IMR-90 (cell line): ENCODE results near the gene SIN3B. TPM values are rescaled to one million over a fixed set of nuclear protein-coding genes. Genes with fewer than 3 reads are reported as not detected.

Experiments used
- ATAC-seq: fragments of 200-7000 bp; cut with Tn5 transposase; 2 replicates; pipeline ENCODE4 v1.9.1; 2020; ENCODE audit warnings: low read depth, mild to moderate bottlenecking, moderate library complexity
- BruUV-seq: library from RNA; stranded (reverse); fragments of 400-500 nt; replicated peaks from 2 replicates; lab custom pipeline; 2021; lab: Mats Ljungman, UMichigan
- CTCF ChIA-PET: fragments of 300-600 bp; formaldehyde crosslinking; extraction: SDS; loops from one replicate; lab custom pipeline; 2021; ENCODE audit warnings: antibody characterized with exemption; lab: Yijun Ruan, JAX
- POLR2A ChIA-PET: fragments of 300-600 bp; sonication (Branson Sonifier 250); formaldehyde crosslinking; loops from one replicate; lab custom pipeline; 2022; ENCODE audit warnings: antibody characterized with exemption; ENCODE audit not compliant: unreplicated experiment; lab: Charles Lee
- DNase-seq: peaks from one replicate; pipeline ENCODE4 v3.0.0; 2013
- H2AFZ ChIP-seq: replicated peaks from 2 replicates; pipeline ENCODE3; 2013; ENCODE audit warnings: low read length, mild to moderate bottlenecking; ENCODE audit not compliant: poor library complexity
- H2AK5ac ChIP-seq: 2 replicates; pipeline ENCODE4 v1.6.1; 2013; ENCODE audit warnings: low read depth, low read length, inconsistent platforms
- H2AK9ac ChIP-seq: replicated peaks from 2 replicates; pipeline ENCODE3; 2013; ENCODE audit warnings: mild to moderate bottlenecking, low read depth, low read length, moderate library complexity; ENCODE audit not compliant: poor library complexity
- H2BK120ac ChIP-seq: 2 replicates; pipeline ENCODE4 v1.6.1; 2013; ENCODE audit warnings: low read depth, low read length, inconsistent platforms
- H2BK15ac ChIP-seq: 3 replicates; pipeline ENCODE4 v1.6.1; 2013; ENCODE audit warnings: low read depth, low read length, inconsistent platforms
- H2BK20ac ChIP-seq: 2 replicates; pipeline ENCODE4 v1.6.1; 2013; ENCODE audit warnings: low read depth, mild to moderate bottlenecking, inconsistent platforms, low read length, moderate library complexity
- H2BK5ac ChIP-seq: 2 replicates; pipeline ENCODE4 v1.6.1; 2013; ENCODE audit warnings: mild to moderate bottlenecking, low read depth, low read length, inconsistent platforms; ENCODE audit not compliant: poor library complexity, severe bottlenecking
- H3K14ac ChIP-seq: replicated peaks from 2 replicates; pipeline ENCODE4 v1.6.1; 2013; ENCODE audit warnings: low read depth, low read length, inconsistent platforms
- H3K18ac ChIP-seq: 2 replicates; pipeline ENCODE4 v1.6.1; 2013; ENCODE audit warnings: low read depth, low read length, control low read depth
- H3K23ac ChIP-seq: 2 replicates; pipeline ENCODE4 v1.6.1; 2013; ENCODE audit warnings: low read depth, low read length, inconsistent platforms
- H3K27ac ChIP-seq: 2 replicates; pipeline ENCODE4 v1.5.1; 2013; ENCODE audit warnings: mild to moderate bottlenecking, control low read depth, low read length; ENCODE audit not compliant: insufficient read depth
- H3K27me3 ChIP-seq: 2 replicates; pipeline ENCODE4 v1.6.1; 2013; ENCODE audit warnings: low read length; ENCODE audit not compliant: control insufficient read depth, insufficient read depth
- H3K36me3 ChIP-seq: 2 replicates; pipeline ENCODE4 v1.6.1; 2013; ENCODE audit warnings: low read length, mixed read lengths; ENCODE audit not compliant: control insufficient read depth, insufficient read depth
- H3K4ac ChIP-seq: 2 replicates; pipeline ENCODE4 v1.6.1; 2013; ENCODE audit warnings: low read depth, low read length, inconsistent platforms
- H3K4me1 ChIP-seq: 2 replicates; pipeline ENCODE4 v1.6.1; 2013; ENCODE audit warnings: low read length, mixed read lengths; ENCODE audit not compliant: control insufficient read depth, insufficient read depth
- H3K4me2 ChIP-seq: 2 replicates; pipeline ENCODE4 v1.6.1; 2013; ENCODE audit warnings: low read depth, mild to moderate bottlenecking, control low read depth, low read length, moderate library complexity
- H3K4me3 ChIP-seq: 2 replicates; pipeline ENCODE4 v1.5.1; 2013; ENCODE audit warnings: low read depth, mild to moderate bottlenecking, control low read depth, low read length, moderate library complexity; ENCODE audit not compliant: insufficient read depth
- H3K56ac ChIP-seq: 2 replicates; pipeline ENCODE4 v1.6.1; 2013; ENCODE audit warnings: low read length, inconsistent platforms; ENCODE audit not compliant: insufficient read depth; ENCODE audit errors: extremely low read depth
- H3K79me1 ChIP-seq, 2 experiments: 2 replicates each; pipeline ENCODE4 v1.6.1; 2013; ENCODE audit warnings: low read length in 2 of 2, inconsistent platforms in 1 of 2, low read depth in 1 of 2
- H3K9ac ChIP-seq: 2 replicates; pipeline ENCODE4 v1.6.1; 2013; ENCODE audit warnings: low read depth, low read length, control low read depth
- H3K9me1 ChIP-seq: 2 replicates; pipeline ENCODE4 v1.6.1; 2013; ENCODE audit warnings: low read length, inconsistent platforms; ENCODE audit not compliant: insufficient read depth
- H3K9me3 ChIP-seq: 2 replicates; pipeline ENCODE4 v1.6.1; 2013; ENCODE audit warnings: low read length; ENCODE audit not compliant: control insufficient read depth, insufficient read depth
- H4K20me1 ChIP-seq: 2 replicates; pipeline ENCODE4 v1.6.1; 2013; ENCODE audit warnings: low read length, inconsistent platforms; ENCODE audit not compliant: insufficient read depth
- H4K5ac ChIP-seq: 2 replicates; pipeline ENCODE4 v1.6.1; 2013; ENCODE audit warnings: mild to moderate bottlenecking, low read depth, low read length, control low read depth
- H4K8ac ChIP-seq, 2 experiments: 2 replicates each; pipeline ENCODE4 v1.6.1; 2013; ENCODE audit warnings: low read depth in 2 of 2, low read length in 2 of 2, control low read depth in 1 of 2, inconsistent platforms in 1 of 2
- H4K91ac ChIP-seq: 2 replicates; pipeline ENCODE4 v1.6.1; 2013; ENCODE audit warnings: low read depth, low read length, inconsistent platforms; ENCODE audit not compliant: insufficient read depth
- CEBPB ChIP-seq: IDR thresholded peaks from 2 replicates; pipeline ENCODE4 v1.6.1; 2012; ENCODE audit warnings: low read depth, low read length, improper control_type of control experiment
- CHD1 ChIP-seq: IDR thresholded peaks from 2 replicates; pipeline ENCODE4 v1.6.1; 2012; ENCODE audit warnings: low read depth, low read length, improper control_type of control experiment
- MAFK ChIP-seq: IDR thresholded peaks from 2 replicates; pipeline ENCODE4 v1.6.1; 2012; ENCODE audit warnings: low read depth, low read length, improper control_type of control experiment
- RAD21 ChIP-seq: IDR thresholded peaks from 2 replicates; pipeline ENCODE4 v1.6.1; 2012; ENCODE audit warnings: low read length, improper control_type of control experiment
- USF2 ChIP-seq: fragments of 150-350 bp; IDR thresholded peaks from 2 replicates; pipeline ENCODE4 v1.6.1; 2017; ENCODE audit warnings: mild to moderate bottlenecking, antibody characterized with exemption, low read length, low read depth
- WGBS, 2 experiments: methylation state at CpG; one replicate each; pipeline versions ENCODE4 v1.1.5 to v1.1.7; 2013; ENCODE audit warnings: missing lambda C conversion rate in 2 of 2; ENCODE audit not compliant: insufficient read length in 1 of 2; ENCODE audit errors: extremely low coverage in 2 of 2; 5-methylcytosine and 5-hydroxymethylcytosine counted together
- dilution Hi-C: fragments of 300-500 bp; cut with HindIII; formaldehyde crosslinking; loops from one replicate; pipeline ENCODE4 v1.14.3; 2018; ENCODE audit warnings: low sequenced_read_pairs; ENCODE audit not compliant: unreplicated experiment
- in situ Hi-C: fragments of 300-500 bp; cut with MboI; formaldehyde crosslinking; loops from 3 replicates; pipeline ENCODE4 v1.14.3; 2019; ENCODE audit warnings: low sequenced_read_pairs, inconsistent platforms, mixed read lengths
- intact Hi-C: fragments of 100-400 bp; cut with micrococcal nuclease; formaldehyde crosslinking; loops from 2 replicates; pipeline ENCODE4 v1.10.0; 2022
- polyA plus RNA-seq, 3 experiments: library from polyadenylated mRNA; depleted of rRNA; stranded (reverse); fragments of >200 nt; gene quantifications; 2 replicates each; pipeline ENCODE4 v1.2.3, GENCODE V29; 2012; ENCODE audit warnings: low replicate concordance in 1 of 3
- total RNA-seq: library from RNA; depleted of rRNA; stranded (reverse); fragments of >200 nt; gene quantifications from 2 replicates; pipeline ENCODE4 v1.2.3, GENCODE V29; 2012

SIN3B gene
- total and polyA plus RNA-seq, 2 of the 4 experiments (the other 2 are of a cell fraction), result 7.9 to 40.0 TPM

GRCh38 chr19:16922949-16923348 lies 93.8 kb downstream of the SIN3B start:
- TF ChIP-seq CEBPB (no peak), CHD1 (no peak), RAD21 (no peak), MAFK (no peak), USF2 (no peak)
- Histone ChIP-seq H3K27me3 (no peaks in the 10 kb centered on the region), H3K23ac (no peak overlapping the region), H3K14ac (no peak overlapping the region), H2BK20ac (no peak overlapping the region), H3K4ac (no peak overlapping the region), H3K79me1 (no peaks in the 10 kb centered on the region), H3K9ac (no peak overlapping the region), H2BK120ac (no peak overlapping the region), H2AFZ (peak overlapping the region; percentile 11), H3K56ac (no peak overlapping the region), H3K9me1 (no peaks in the 10 kb centered on the region), H2AK5ac (no peak overlapping the region), H3K27ac (no peak overlapping the region), H4K5ac (no peak overlapping the region), H3K9me3 (peaks cover 10% of the 10 kb centered on the region), H4K8ac (no peak overlapping the region), H2BK5ac (no peak overlapping the region), H2AK9ac (no peak overlapping the region), H3K4me1 (no peaks in the 10 kb centered on the region; the same call in 1 of the 2 replicates), H2BK15ac (no peak overlapping the region), H4K20me1 (no peaks in the 10 kb centered on the region), H3K18ac (no peak overlapping the region), H3K36me3 (no peaks in the 10 kb centered on the region), H3K4me2 (no peak overlapping the region), H3K4me3 (no peak overlapping the region), H4K91ac (no peak overlapping the region)
- BruUV-seq, result no TSS peak
- CTCF ChIA-PET, result no interaction called here
- dilution Hi-C loops, result no loop called here
- DNase-seq, result no peak
- in situ Hi-C loops, result no loop called here
- intact Hi-C loops, result no loop called here
- no peak for ATAC-seq
- POLR2A ChIA-PET, result no interaction called here
- 84% methylated on average over 7 of the region's 13 CpGs; no CpG with 5 or more reads in 1 of the 2 experiments for WGBS, 2 experiments
